H1 (cell line): ENCODE data around the gene NEU2.

ENCODE experiments used
- CHD2 ChIP-seq: IDR thresholded peaks from 2 replicates; pipeline ENCODE4 v1.6.1; 2012; ENCODE audit warnings: low read length, improper control_type of control experiment
- CTCF ChIP-seq, 3 experiments: IDR thresholded peaks; 1 replicate in 2 of 3; 2 replicates in 1 of 3; pipeline versions ENCODE4 v1.5.1 to v1.6.1; 2011; ENCODE audit warnings: low read length in 3 of 3, mild to moderate bottlenecking in 3 of 3, inconsistent platforms in 2 of 3, low read depth in 1 of 3, moderate library complexity in 1 of 3; ENCODE audit not compliant: insufficient read depth in 1 of 3; ENCODE audit errors: control extremely low read depth in 1 of 3
- EZH2 ChIP-seq: fragments of 200-600 bp; sonication (generic); IDR thresholded peaks from 2 replicates; pipeline ENCODE4 v1.7.1; 2012; ENCODE audit warnings: low read depth, mild to moderate bottlenecking, moderate library complexity, low read length, inconsistent platforms; ENCODE audit not compliant: severe bottlenecking
- JUN ChIP-seq: IDR thresholded peaks from 2 replicates; pipeline ENCODE4 v1.6.1; 2011; ENCODE audit warnings: low read depth, mild to moderate bottlenecking, improper control_type of control experiment, low read length
- SUZ12 ChIP-seq: fragments of 200-600 bp; sonication (generic); IDR thresholded peaks from 2 replicates; pipeline ENCODE4 v1.6.1; 2012; ENCODE audit warnings: mild to moderate bottlenecking, inconsistent platforms, low read length, moderate library complexity, mixed read lengths
- TAF1 ChIP-seq: IDR thresholded peaks from 2 replicates; pipeline ENCODE4 v1.6.1; 2011; ENCODE audit warnings: mild to moderate bottlenecking, low read depth, low read length
- ZNF274 ChIP-seq: IDR thresholded peaks from 2 replicates; pipeline ENCODE4 v1.7.0; 2012; ENCODE audit warnings: low read length, borderline replicate concordance; ENCODE audit errors: extremely low read depth
- TF ChIP-seq, protein P1 (sequence below): IDR thresholded peaks from 2 replicates; pipeline ENCODE4 v1.6.1; 2012; ENCODE audit warnings: inconsistent platforms

DNA sequence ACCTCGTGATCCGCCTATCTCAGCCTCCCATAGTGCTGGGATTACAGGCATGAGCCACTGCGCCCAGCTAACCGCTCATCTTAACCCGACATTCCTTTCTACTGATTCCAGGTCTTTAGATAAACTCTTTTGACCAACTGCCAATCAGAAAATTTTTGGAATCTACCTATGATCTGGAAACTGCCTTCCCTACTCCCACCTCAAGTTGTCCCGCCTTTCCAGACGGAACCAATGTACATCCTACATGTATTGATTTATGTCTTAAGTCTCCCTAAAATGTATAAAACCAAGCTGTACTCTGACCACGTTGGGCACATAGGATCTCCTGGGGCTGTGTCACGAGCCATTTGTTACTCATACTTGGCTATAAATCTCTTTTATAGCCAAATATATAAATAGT, 3.2 kb upstream of the NEU2 start:
- TF ChIP-seq JUN (no peak), EZH2 (no peak), CTCF (IDR thresholded peaks at IDR 0.05; ENCODE audit: control extremely low read depth in 1 of 3, insufficient read depth in 1 of 3, low read depth in 1 of 3, low read length in 3 of 3) (no peak), ZNF274 (no peak), SUZ12 (no peak), TAF1 (no peak), CHD2 (no peak)
- TF ChIP-seq, protein P1, sequence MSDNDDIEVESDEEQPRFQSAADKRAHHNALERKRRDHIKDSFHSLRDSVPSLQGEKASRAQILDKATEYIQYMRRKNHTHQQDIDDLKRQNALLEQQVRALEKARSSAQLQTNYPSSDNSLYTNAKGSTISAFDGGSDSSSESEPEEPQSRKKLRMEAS: no peak
